MM.1S (cell line): ENCODE measurements around the gene TGFBR3.

ENCODE experiments used
- DNase-seq: peaks from one replicate; pipeline ENCODE4 v3.0.0-alpha.2; 2015
- H2AFZ ChIP-seq: fragments of 300-600 bp; sonication (generic); 2 replicates; pipeline ENCODE4 v1.6.0; 2016; ENCODE audit warnings: antibody characterized with exemption, low read length
- H3F3A ChIP-seq: fragments of 300-600 bp; sonication (generic); 2 replicates; pipeline ENCODE4 v1.6.1; 2016; ENCODE audit warnings: mild to moderate bottlenecking, antibody characterized with exemption, low read length, moderate library complexity, mixed read lengths; ENCODE audit not compliant: insufficient read depth
- H3K27ac ChIP-seq: fragments of 300-600 bp; sonication (generic); 2 replicates; pipeline ENCODE4 v1.5.1; 2016; ENCODE audit warnings: mild to moderate bottlenecking, low read length
- H3K27me3 ChIP-seq: fragments of 300-600 bp; sonication (generic); replicated peaks from 2 replicates; pipeline ENCODE4 v1.6.0; 2016; ENCODE audit warnings: low read length; ENCODE audit not compliant: insufficient read depth
- H3K36me3 ChIP-seq: fragments of 300-600 bp; sonication (generic); replicated peaks from 2 replicates; pipeline ENCODE4 v1.6.1; 2016; ENCODE audit warnings: mild to moderate bottlenecking, low read length, mixed read lengths; ENCODE audit not compliant: insufficient read depth
- H3K4me1 ChIP-seq: fragments of 300-600 bp; sonication (generic); 2 replicates; pipeline ENCODE4 v1.6.1; 2016; ENCODE audit warnings: low read length, mixed read lengths
- H3K4me2 ChIP-seq: fragments of 300-600 bp; sonication (generic); 2 replicates; pipeline ENCODE4 v1.6.0; 2016; ENCODE audit warnings: low read depth, low read length
- H3K4me3 ChIP-seq: fragments of 300-600 bp; sonication (generic); 2 replicates; pipeline ENCODE4 v1.5.1; 2016; ENCODE audit warnings: low read length, mixed read lengths
- H3K79me2 ChIP-seq: fragments of 300-600 bp; sonication (generic); 2 replicates; pipeline ENCODE4 v1.6.1; 2016; ENCODE audit warnings: mixed run types, low read length, mixed read lengths
- H3K9ac ChIP-seq: fragments of 300-600 bp; sonication (generic); 2 replicates; pipeline ENCODE4 v1.6.1; 2016; ENCODE audit warnings: low read length, mixed read lengths
- H3K9me2 ChIP-seq: fragments of 300-600 bp; sonication (generic); replicated peaks from 2 replicates; pipeline ENCODE4 v1.6.1; 2016; ENCODE audit warnings: mild to moderate bottlenecking, low read length, mixed read lengths; ENCODE audit not compliant: insufficient read depth
- H3K9me3 ChIP-seq: fragments of 300-600 bp; sonication (generic); replicated peaks from 2 replicates; pipeline ENCODE4 v1.6.1; 2016; ENCODE audit warnings: mild to moderate bottlenecking, low read length, mixed read lengths; ENCODE audit not compliant: insufficient read depth
- H4K20me1 ChIP-seq: fragments of 300-600 bp; sonication (generic); 2 replicates; pipeline ENCODE4 v1.6.1; 2016; ENCODE audit warnings: mild to moderate bottlenecking, low read length, moderate library complexity, mixed read lengths; ENCODE audit not compliant: insufficient read depth
- CTCF ChIP-seq: fragments of 300-600 bp; sonication (generic); IDR thresholded peaks from 2 replicates; pipeline ENCODE4 v1.5.1; 2016; ENCODE audit warnings: antibody characterized with exemption, low read length, mixed read lengths
- EZH2 ChIP-seq: fragments of 300-600 bp; sonication (generic); optimal IDR thresholded peaks from 2 replicates; pipeline ENCODE3; 2017; ENCODE audit warnings: low read depth, mild to moderate bottlenecking, antibody characterized with exemption, low read length, mixed read lengths
- EZH2phosphoT487 ChIP-seq: fragments of 300-600 bp; sonication (generic); IDR thresholded peaks from 2 replicates; pipeline ENCODE4 v1.6.1; 2018; ENCODE audit warnings: antibody characterized with exemption, low read length

The TGFBR3 gene

GRCh38 chr1:91803123-91803522 is 82.8 kb downstream of the TGFBR3 start:
- Histone ChIP-seq H3K36me3 (no peaks in the 10 kb centered on the region), H3K4me1 (peaks cover 15% of the 10 kb centered on the region), H3K27me3 (no peaks in the 10 kb centered on the region), H3K9me3 (no peaks in the 10 kb centered on the region), H3F3A (peaks cover 9% of the 10 kb centered on the region), H3K9me2 (no peaks in the 10 kb centered on the region), H2AFZ (0 out of 2 replicates have a peak overlapping the region, but pooled peaks have one; percentile 16), H3K4me2 (peak overlapping the region; percentile 80; the same call in 1 of the 2 replicates), H3K79me2 (no peaks in the 10 kb centered on the region), H3K27ac (peak overlapping the region; percentile 45; the same call in 1 of the 2 replicates), H4K20me1 (no peaks in the 10 kb centered on the region), H3K4me3 (no peak overlapping the region), H3K9ac (no peak overlapping the region)
- TF ChIP-seq EZH2 (no peak), CTCF (no peak), EZH2phosphoT487 (no peak)
- no peak for DNase-seq

- Histone ChIP-seq H3K4me2 (no peak overlapping the region), H3K79me2 (no peaks in the 10 kb centered on the region), H3K9me2 (no peaks in the 10 kb centered on the region), H3K36me3 (no peaks in the 10 kb centered on the region), H3K4me3 (no peak overlapping the region), H2AFZ (no peak overlapping the region), H3K9me3 (no peaks in the 10 kb centered on the region), H3K27ac (no peak overlapping the region), H3K9ac (no peak overlapping the region), H4K20me1 (no peaks in the 10 kb centered on the region), H3F3A (peaks cover 9% of the 10 kb centered on the region), H3K4me1 (peaks cover 15% of the 10 kb centered on the region), H3K27me3 (no peaks in the 10 kb centered on the region)
- no peak for TF ChIP-seq EZH2
- no peak for TF ChIP-seq CTCF
- TF ChIP-seq EZH2phosphoT487: no peak
- no peak for DNase-seq
Measured at GRCh38 chr1:91801496-91802115, 84.3 kb downstream of the TGFBR3 start.

GRCh38 chr1:91799863-91800262 is 86.1 kb downstream of the TGFBR3 start:
- H3K27ac ChIP-seq: no peak overlapping the region
- TF ChIP-seq EZH2: no peak
- TF ChIP-seq EZH2phosphoT487: no peak
- TF ChIP-seq CTCF: no peak
- no peak for DNase-seq
- H3K4me2 ChIP-seq: no peak overlapping the region
- H3K9ac ChIP-seq: no peak overlapping the region
- no peaks in the 10 kb centered on the region for H3K79me2 ChIP-seq
- H3K4me1 ChIP-seq: peaks cover 15% of the 10 kb centered on the region
- no peaks in the 10 kb centered on the region for H3K36me3 ChIP-seq
- H3K4me3 ChIP-seq: no peak overlapping the region
- H2AFZ ChIP-seq: no peak overlapping the region
- peaks cover 9% of the 10 kb centered on the region for H3F3A ChIP-seq
- H3K9me2 ChIP-seq: no peaks in the 10 kb centered on the region
- H4K20me1 ChIP-seq: no peaks in the 10 kb centered on the region
- no peaks in the 10 kb centered on the region for H3K27me3 ChIP-seq
- H3K9me3 ChIP-seq: no peaks in the 10 kb centered on the region
